Epidermal melanocyte (primary cell): ENCODE results near the gene UBE2G2.

Experiments
- DNase-seq: peaks from one replicate; pipeline ENCODE4 v3.0.0; 2011; ENCODE audit warnings: low spot score; ENCODE audit not compliant: insufficient read length

UBE2G2 gene

GRCh38 chr21:44791993-44792392, 9.6 kb downstream of the UBE2G2 start:
- no peak for DNase-seq

- no peak for DNase-seq
Observed at GRCh38 chr21:44791246-44791645, 10.4 kb downstream of the UBE2G2 start.

- no peak for DNase-seq
Observed at GRCh38 chr21:44790368-44790767, 11.3 kb downstream of the UBE2G2 start.

- DNase-seq, result no peak
Observed at GRCh38 chr21:44789880-44790279, 11.7 kb downstream of the UBE2G2 start.

- DNase-seq, result no peak
Observed at GRCh38 chr21:44785620-44786335, 15.8 kb downstream of the UBE2G2 start.

GRCh38 chr21:44784810-44785209, 16.8 kb downstream of the UBE2G2 start:
- DNase-seq, result no peak

- DNase-seq, result no peak
Observed at GRCh38 chr21:44783020-44783696, 18.5 kb downstream of the UBE2G2 start.

GRCh38 chr21:44780767-44781459, 20.7 kb downstream of the UBE2G2 start:
- DNase-seq, result no peak

GRCh38 chr21:44780137-44780502, 21.5 kb downstream of the UBE2G2 start:
- no peak for DNase-seq

- DNase-seq, result no peak
Observed at GRCh38 chr21:44779417-44780136, 22.0 kb downstream of the UBE2G2 start.

GRCh38 chr21:44778983-44779382, 22.6 kb downstream of the UBE2G2 start:
- DNase-seq, result no peak

GRCh38 chr21:44778499-44778911, 23.1 kb downstream of the UBE2G2 start:
- no peak for DNase-seq

GRCh38 chr21:44778094-44778493, 23.5 kb downstream of the UBE2G2 start:
- DNase-seq, result no peak

- DNase-seq, result no peak
Observed at GRCh38 chr21:44774972-44775371, 26.6 kb downstream of the UBE2G2 start.

- no peak for DNase-seq
Observed at GRCh38 chr21:44773291-44773932, 28.2 kb downstream of the UBE2G2 start.

GRCh38 chr21:44771896-44772525, 29.6 kb downstream of the UBE2G2 start:
- no peak for DNase-seq

- peak; percentile 3 for DNase-seq
Observed at GRCh38 chr21:44767834-44768831, 33.5 kb downstream of the UBE2G2 start.

- DNase-seq, result peak; percentile 8
Observed at GRCh38 chr21:44766818-44767354, 34.7 kb downstream of the UBE2G2 start.
